Stimulated activated naive CD8-positive, alpha-beta T cell treated with anti-CD3 and anti-CD28 coated beads, Interleukin-15, Interleukin-2, amounts not matched to agents 100 U/mL and 50 U/mL, for 24 hours (primary cell): ENCODE results near the gene HYAL2.

Experiments
- ATAC-seq: fragments of 150-1000 bp; cut with Tn5 transposase; one replicate; pipeline ENCODE4 v1.10.0; 2021
- DNase-seq: peaks from one replicate; pipeline ENCODE4 v3.0.0; 2021

The HYAL2 gene

GRCh38 chr3:50269977-50270413 is 52.5 kb downstream of the HYAL2 start:
- DNase-seq (no peak), ATAC-seq (no peak)

GRCh38 chr3:50269460-50269859 is 53.1 kb downstream of the HYAL2 start:
- no peak for DNase-seq
- ATAC-seq = no peak

- no peak for ATAC-seq
- no peak for DNase-seq
Measured at GRCh38 chr3:50268703-50269451, 53.7 kb downstream of the HYAL2 start, which contains the start of gene SEMA3B. Gene SEMA3B, plus strand, starts transcription at chr3:50269147. Its CDS starts 94 bp downstream, at chr3:50269241.

- ATAC-seq = no peak
Measured at GRCh38 chr3:50268276-50268675, 54.3 kb downstream of the HYAL2 start.

More at GRCh38 chr3:50268276-50268675, 54.3 kb downstream of the HYAL2 start:
- DNase-seq = no peak
